ENCODE data around the gene JARID2.

- no peak for TF ChIP-seq CTCF (IDR thresholded peaks at IDR 0.05)
- TF ChIP-seq POLR2A (IDR thresholded peaks at IDR 0.05) = no peak
Measured at GRCh38 chr6:15520626-15521203, 274.8 kb downstream of the JARID2 start.

Data from testis (tissue), 2 donors.